ENCODE results near the gene ERI3. TPM values are rescaled to one million over a fixed set of nuclear protein-coding genes. Genes with fewer than 3 reads are reported as not detected.

ERI3 gene
- total and polyA plus RNA-seq, 10 of the 15 experiments (the other 5 are each of a cell fraction or from before 2014, with no cell fraction given) = 20.6 to 90.4 (median 41.2) TPM

DNA sequence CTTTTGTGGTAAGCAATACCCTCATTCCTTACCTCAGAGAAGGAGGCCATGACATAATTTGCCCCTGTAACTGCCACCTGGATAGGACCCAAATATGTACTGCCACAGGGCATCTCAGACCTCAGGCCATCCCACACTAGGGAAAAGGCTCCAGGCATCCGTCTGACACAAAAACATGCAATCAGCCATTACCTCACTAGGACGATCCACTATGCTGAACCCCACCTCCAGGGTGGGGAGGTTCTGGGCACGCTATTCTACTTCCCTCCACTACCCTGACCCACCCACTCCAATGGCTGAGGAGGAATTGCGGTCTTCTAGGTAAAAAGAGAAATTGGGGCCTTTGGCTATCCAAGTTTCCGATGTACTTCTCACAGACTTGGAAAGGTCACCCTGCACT, 53.6 kb downstream of the ERI3 start:
- peaks cover 5 to 19% of the 10 kb centered on the region in 2 experiments; a peak in 3 of 4 replicates for H3K36me3 ChIP-seq (ENCODE audit: control insufficient read depth in 2 of 2, insufficient read depth in 2 of 2, low read length in 1 of 2)
- H3K4me2 ChIP-seq (ENCODE audit: control insufficient read depth, insufficient read depth) = no peak overlapping the region
- no TSS peak for BruUV-seq (replicated peaks)
- CTCF ChIA-PET = no interaction called here
- no peaks in the 10 kb centered on the region; the same call in 1 of the 2 replicates for H4K20me1 ChIP-seq (ENCODE audit: control insufficient read depth, insufficient read depth)
- H3K9ac ChIP-seq (ENCODE audit: control insufficient read depth, insufficient read depth, low read length) = no peak overlapping the region
- no peak overlapping the region for H3K27ac ChIP-seq (ENCODE audit: control insufficient read depth, insufficient read depth)
- H3K79me2 ChIP-seq (ENCODE audit: control insufficient read depth, insufficient read depth, low read length) = no peaks in the 10 kb centered on the region
- H2AFZ ChIP-seq (ENCODE audit: control insufficient read depth, low read depth, low read length) = no peak overlapping the region
- DNase-seq (ENCODE audit: low read depth, low spot score) (no peak), FAIRE-seq (no peak), ATAC-seq (no peak)
- RAD21 ChIA-PET (ENCODE audit: unreplicated experiment) = no interaction called here
- SMC1A ChIA-PET (ENCODE audit: uncharacterized antibody, unreplicated experiment) = no interaction called here
- H3K9me3 ChIP-seq (replicated peaks; ENCODE audit: control insufficient read depth, insufficient read depth, low read length) = no peaks in the 10 kb centered on the region
- TF ChIP-seq, protein P1, sequence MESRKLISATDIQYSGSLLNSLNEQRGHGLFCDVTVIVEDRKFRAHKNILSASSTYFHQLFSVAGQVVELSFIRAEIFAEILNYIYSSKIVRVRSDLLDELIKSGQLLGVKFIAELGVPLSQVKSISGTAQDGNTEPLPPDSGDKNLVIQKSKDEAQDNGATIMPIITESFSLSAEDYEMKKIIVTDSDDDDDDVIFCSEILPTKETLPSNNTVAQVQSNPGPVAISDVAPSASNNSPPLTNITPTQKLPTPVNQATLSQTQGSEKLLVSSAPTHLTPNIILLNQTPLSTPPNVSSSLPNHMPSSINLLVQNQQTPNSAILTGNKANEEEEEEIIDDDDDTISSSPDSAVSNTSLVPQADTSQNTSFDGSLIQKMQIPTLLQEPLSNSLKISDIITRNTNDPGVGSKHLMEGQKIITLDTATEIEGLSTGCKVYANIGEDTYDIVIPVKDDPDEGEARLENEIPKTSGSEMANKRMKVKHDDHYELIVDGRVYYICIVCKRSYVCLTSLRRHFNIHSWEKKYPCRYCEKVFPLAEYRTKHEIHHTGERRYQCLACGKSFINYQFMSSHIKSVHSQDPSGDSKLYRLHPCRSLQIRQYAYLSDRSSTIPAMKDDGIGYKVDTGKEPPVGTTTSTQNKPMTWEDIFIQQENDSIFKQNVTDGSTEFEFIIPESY (IDR thresholded peaks at IDR 0.05) = no peak
- TF ChIP-seq, protein P2, sequence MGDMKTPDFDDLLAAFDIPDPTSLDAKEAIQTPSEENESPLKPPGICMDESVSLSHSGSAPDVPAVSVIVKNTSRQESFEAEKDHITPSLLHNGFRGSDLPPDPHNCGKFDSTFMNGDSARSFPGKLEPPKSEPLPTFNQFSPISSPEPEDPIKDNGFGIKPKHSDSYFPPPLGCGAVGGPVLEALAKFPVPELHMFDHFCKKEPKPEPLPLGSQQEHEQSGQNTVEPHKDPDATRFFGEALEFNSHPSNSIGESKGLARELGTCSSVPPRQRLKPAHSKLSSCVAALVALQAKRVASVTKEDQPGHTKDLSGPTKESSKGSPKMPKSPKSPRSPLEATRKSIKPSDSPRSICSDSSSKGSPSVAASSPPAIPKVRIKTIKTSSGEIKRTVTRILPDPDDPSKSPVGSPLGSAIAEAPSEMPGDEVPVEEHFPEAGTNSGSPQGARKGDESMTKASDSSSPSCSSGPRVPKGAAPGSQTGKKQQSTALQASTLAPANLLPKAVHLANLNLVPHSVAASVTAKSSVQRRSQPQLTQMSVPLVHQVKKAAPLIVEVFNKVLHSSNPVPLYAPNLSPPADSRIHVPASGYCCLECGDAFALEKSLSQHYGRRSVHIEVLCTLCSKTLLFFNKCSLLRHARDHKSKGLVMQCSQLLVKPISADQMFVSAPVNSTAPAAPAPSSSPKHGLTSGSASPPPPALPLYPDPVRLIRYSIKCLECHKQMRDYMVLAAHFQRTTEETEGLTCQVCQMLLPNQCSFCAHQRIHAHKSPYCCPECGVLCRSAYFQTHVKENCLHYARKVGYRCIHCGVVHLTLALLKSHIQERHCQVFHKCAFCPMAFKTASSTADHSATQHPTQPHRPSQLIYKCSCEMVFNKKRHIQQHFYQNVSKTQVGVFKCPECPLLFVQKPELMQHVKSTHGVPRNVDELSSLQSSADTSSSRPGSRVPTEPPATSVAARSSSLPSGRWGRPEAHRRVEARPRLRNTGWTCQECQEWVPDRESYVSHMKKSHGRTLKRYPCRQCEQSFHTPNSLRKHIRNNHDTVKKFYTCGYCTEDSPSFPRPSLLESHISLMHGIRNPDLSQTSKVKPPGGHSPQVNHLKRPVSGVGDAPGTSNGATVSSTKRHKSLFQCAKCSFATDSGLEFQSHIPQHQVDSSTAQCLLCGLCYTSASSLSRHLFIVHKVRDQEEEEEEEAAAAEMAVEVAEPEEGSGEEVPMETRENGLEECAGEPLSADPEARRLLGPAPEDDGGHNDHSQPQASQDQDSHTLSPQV (IDR thresholded peaks at IDR 0.05) = no peak
- TF ChIP-seq SPI1 (IDR thresholded peaks at IDR 0.05; ENCODE audit: borderline replicate concordance, insufficient read depth, low read depth, low read length) = no peak
- TF ChIP-seq, protein P3, sequence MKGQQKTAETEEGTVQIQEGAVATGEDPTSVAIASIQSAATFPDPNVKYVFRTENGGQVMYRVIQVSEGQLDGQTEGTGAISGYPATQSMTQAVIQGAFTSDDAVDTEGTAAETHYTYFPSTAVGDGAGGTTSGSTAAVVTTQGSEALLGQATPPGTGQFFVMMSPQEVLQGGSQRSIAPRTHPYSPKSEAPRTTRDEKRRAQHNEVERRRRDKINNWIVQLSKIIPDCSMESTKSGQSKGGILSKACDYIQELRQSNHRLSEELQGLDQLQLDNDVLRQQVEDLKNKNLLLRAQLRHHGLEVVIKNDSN (IDR thresholded peaks at IDR 0.05; ENCODE audit: borderline replicate concordance, extremely low read length, insufficient read depth, low read depth, low read length) = no peak
- TF ChIP-seq, protein P4, sequence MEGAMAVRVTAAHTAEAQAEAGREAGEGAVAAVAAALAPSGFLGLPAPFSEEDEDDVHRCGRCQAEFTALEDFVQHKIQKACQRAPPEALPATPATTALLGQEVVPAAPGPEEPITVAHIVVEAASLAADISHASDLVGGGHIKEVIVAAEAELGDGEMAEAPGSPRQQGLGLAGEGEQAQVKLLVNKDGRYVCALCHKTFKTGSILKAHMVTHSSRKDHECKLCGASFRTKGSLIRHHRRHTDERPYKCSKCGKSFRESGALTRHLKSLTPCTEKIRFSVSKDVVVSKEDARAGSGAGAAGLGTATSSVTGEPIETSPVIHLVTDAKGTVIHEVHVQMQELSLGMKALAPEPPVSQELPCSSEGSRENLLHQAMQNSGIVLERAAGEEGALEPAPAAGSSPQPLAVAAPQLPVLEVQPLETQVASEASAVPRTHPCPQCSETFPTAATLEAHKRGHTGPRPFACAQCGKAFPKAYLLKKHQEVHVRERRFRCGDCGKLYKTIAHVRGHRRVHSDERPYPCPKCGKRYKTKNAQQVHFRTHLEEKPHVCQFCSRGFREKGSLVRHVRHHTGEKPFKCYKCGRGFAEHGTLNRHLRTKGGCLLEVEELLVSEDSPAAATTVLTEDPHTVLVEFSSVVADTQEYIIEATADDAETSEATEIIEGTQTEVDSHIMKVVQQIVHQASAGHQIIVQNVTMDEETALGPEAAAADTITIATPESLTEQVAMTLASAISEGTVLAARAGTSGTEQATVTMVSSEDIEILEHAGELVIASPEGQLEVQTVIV (IDR thresholded peaks at IDR 0.05; ENCODE audit: borderline replicate concordance, partially characterized antibody) = no peak
- no peak for TF ChIP-seq RFX5 (IDR thresholded peaks at IDR 0.05; ENCODE audit: low read depth, low read length)
- no peak for TF ChIP-seq SREBF2 (IDR thresholded peaks at IDR 0.05; ENCODE audit: low read length)
- H3K4me1 ChIP-seq (ENCODE audit: control insufficient read depth, insufficient read depth, low read length) = no peaks in the 10 kb centered on the region
- in situ Hi-C loops (cut with MboI) = no loop called here
- 96% methylated on average over 5 of the region's 5 CpGs for WGBS (ENCODE audit: insufficient coverage, insufficient replicate concordance, low lambda C conversion rate, missing lambda C conversion rate)
- no peak overlapping the region for H3K4me3 ChIP-seq
- POLR2A ChIA-PET = no interaction called here
- no peaks in the 10 kb centered on the region for H3K27me3 ChIP-seq (replicated peaks in 1 of 2; ENCODE audit: control insufficient read depth in 2 of 2, insufficient read depth in 2 of 2, low read length in 1 of 2)
- intact Hi-C loops (cut with micrococcal nuclease; ENCODE audit: unreplicated experiment) = no loop called here

Data from GM12878 (cell line).